HG03571 (cell line): ENCODE data around the gene SAMD9.
"Not testable (repeated sequence)": the region's sequence is repeated elsewhere in the genome, so short reads cannot be mapped to it uniquely, and the experiment has no call there.

Experiments used
- ATAC-seq: cut with Tn5 transposase; IDR thresholded peaks from one replicate; pipeline ENCODE4 v1.9.1; 2021; ENCODE audit not compliant: unreplicated experiment

Gene SAMD9

GRCh38 chr7:93120592-93121549 lies 3.1 kb upstream of the SAMD9 start:
- ATAC-seq, result no peak

GRCh38 chr7:93119191-93119905 lies 1.6 kb upstream of the SAMD9 start:
- no peak for ATAC-seq

- no peak for ATAC-seq
Observed at GRCh38 chr7:93117327-93117726, 452 bp downstream of the SAMD9 start.

GRCh38 chr7:93115796-93116195 lies 2.0 kb downstream of the SAMD9 start:
- ATAC-seq, result no peak

- no peak for ATAC-seq
Observed at GRCh38 chr7:93108003-93108402, 9.8 kb downstream of the SAMD9 start.

- ATAC-seq, result no peak
Observed at GRCh38 chr7:93097388-93097787, 20.4 kb downstream of the SAMD9 start.

GRCh38 chr7:93092757-93093370 lies 24.9 kb downstream of the SAMD9 start:
- ATAC-seq, result peak; percentile 59

GRCh38 chr7:93073357-93073756 lies 44.4 kb downstream of the SAMD9 start:
- not testable (repeated sequence) for ATAC-seq

- no peak for ATAC-seq
Observed at GRCh38 chr7:93062599-93062998, 55.2 kb downstream of the SAMD9 start.

GRCh38 chr7:93060865-93061264 lies 56.9 kb downstream of the SAMD9 start:
- ATAC-seq, result no peak

GRCh38 chr7:93060025-93060424 lies 57.8 kb downstream of the SAMD9 start:
- no peak for ATAC-seq

- ATAC-seq, result not testable (repeated sequence)
Observed at GRCh38 chr7:93056621-93057020, 61.2 kb downstream of the SAMD9 start.

GRCh38 chr7:93055543-93056107 lies 62.2 kb downstream of the SAMD9 start:
- no peak for ATAC-seq

GRCh38 chr7:93054975-93055374 lies 62.8 kb downstream of the SAMD9 start:
- ATAC-seq, result no peak

GRCh38 chr7:93053949-93054943 lies 63.5 kb downstream of the SAMD9 start:
- ATAC-seq, result no peak

GRCh38 chr7:93053209-93053948 lies 64.4 kb downstream of the SAMD9 start:
- no peak for ATAC-seq

GRCh38 chr7:93051660-93052059 lies 66.1 kb downstream of the SAMD9 start:
- ATAC-seq, result no peak
